ENCODE results near the gene SLC30A7.

SLC30A7 gene

GRCh38 chr1:100989306-100990077, 93.6 kb downstream of the SLC30A7 start:
- DNase-seq: no peak

DNA sequence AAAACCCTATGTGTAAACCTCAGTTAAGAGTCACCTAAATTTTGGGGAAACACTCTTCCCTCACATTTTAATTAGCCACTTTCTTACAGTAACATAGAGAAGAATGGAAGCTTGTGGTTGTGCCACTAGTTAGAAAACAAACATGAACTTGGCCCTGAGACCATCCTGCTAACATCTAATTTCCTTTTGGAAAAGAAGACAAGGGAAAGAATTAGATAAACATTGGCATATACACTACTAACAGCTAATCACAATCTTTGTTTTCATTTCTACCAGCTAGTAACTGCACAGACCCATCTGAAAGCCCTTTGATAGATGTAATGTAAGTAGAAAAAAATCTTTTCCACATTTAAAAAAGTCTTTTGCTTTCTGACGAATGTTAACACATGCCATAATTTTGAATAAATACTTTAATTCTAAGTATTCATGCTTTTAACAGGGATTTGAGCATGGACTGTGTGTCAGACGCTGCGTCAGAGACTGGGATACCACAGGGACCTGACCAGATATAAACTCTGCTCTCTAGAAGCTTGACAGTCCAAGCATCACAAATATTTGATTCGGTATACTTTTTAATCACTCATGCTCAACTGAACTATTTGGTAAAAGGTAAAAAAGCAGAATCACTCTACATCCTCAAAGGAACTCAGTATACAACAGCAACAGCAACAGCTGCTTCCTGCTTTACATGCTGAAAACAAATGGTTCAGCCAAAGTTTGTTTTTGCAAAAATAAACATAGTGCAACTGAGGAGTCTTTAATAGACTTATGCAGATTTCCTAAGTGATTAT, 99.5 kb downstream of the SLC30A7 start:
- no peak for DNase-seq

- no peak for DNase-seq
These were observed 102.5 kb downstream of the SLC30A7 start for GRCh38 chr1:100998426-100998825.

GRCh38 chr1:101000131-101000873, 104.4 kb downstream of the SLC30A7 start:
- no peak for DNase-seq

DNA sequence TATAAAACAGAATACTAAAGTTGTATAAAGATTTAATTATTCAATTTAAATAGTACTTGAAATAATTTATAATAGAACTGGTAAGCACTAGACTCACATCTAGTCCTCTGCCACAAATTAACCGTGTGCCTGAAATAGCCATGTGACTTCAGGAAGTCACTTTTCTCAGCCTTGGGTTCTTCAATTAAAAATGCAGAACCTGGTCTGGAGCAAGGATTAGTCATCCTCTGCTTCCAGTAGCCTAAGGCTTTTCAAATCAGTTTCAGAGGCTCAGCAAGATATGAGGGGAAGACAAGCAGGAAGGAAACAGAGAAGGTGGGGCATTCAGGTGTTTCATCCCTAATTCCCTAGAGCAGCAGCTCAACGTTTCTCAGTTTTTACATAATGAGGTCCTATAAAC, 106.7 kb downstream of the SLC30A7 start:
- no peak for DNase-seq

DNA sequence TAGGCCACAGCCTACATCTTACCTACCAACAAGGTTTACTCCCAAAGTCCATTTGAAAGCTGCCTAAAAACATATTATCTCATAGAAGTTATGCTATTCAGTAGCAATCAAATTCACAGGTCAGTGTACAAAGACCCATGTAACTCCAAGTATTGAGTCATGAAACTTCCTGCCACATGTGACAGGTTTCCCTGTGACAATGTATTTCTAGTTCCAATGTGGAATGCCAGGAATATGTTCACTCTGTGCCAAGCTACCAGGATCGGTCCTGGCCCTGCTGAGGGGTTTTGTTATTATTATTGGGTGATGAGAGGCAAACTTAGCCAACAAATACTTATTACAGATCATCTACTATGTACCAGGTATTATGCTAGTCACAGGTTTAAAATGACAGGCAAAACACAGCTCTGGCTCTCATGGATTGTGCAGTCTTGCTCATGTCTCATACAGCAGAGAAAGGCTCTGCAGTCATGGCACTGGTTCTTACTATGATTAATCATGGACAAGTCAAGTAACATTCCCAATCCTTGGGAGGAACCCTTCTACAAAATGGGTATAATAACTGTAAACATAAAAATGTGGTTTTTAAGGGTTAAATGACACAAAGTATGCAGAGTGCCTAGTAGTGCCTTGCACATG, 107.2 kb downstream of the SLC30A7 start:
- no peak for DNase-seq

GRCh38 chr1:101004061-101004460, 108.2 kb downstream of the SLC30A7 start:
- no peak for DNase-seq

DNA sequence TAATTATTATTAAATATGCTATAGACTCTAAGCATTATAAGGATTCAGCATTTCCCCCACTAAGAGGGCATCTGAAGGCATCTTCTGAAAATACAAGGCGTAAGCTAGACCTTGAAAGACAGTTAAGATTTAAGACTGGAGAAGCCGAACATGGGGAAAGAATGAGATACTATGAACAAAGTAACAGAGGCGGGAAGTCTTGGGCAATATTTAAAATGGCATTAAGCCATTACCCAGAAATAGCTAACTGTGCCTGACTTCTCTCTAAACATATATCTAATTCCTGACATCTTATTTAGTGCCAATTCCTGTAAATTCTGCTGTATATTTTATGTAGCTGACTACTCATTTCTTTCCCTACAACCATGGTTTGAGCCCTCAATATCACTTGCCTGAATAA, 108.8 kb downstream of the SLC30A7 start:
- DNase-seq: no peak

- no peak for DNase-seq
These were observed 109.3 kb downstream of the SLC30A7 start for GRCh38 chr1:101005183-101005582.

DNA sequence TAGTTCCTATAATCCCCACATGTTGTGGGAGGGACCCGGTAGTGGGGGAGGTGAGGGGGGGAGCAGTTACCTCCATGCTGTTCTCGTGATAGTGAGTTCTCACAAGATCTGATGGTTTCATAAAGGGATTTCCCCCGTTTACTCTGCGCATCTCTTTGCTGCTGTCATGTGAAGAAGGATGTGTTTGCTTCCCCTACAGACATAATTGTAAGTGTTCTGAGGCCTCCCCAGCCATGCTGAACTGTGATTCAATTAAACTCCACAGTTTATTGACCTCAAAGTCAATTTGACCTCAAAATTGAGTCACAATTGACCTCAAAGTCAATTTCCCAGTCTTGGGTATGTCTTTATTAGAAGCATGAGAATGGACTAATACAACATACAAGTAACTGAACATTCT, 110.0 kb downstream of the SLC30A7 start:
- no peak for DNase-seq

GRCh38 chr1:101006553-101006952, 110.7 kb downstream of the SLC30A7 start:
- no peak for DNase-seq

- no peak for DNase-seq
These were observed 112.4 kb downstream of the SLC30A7 start for GRCh38 chr1:101008229-101008834.

GRCh38 chr1:101013776-101014175, 117.9 kb downstream of the SLC30A7 start:
- DNase-seq: no peak

GRCh38 chr1:101017448-101017847, 121.6 kb downstream of the SLC30A7 start:
- no peak for DNase-seq

- no peak for DNase-seq
These were observed 126.4 kb downstream of the SLC30A7 start for GRCh38 chr1:101022294-101022693.

DNA sequence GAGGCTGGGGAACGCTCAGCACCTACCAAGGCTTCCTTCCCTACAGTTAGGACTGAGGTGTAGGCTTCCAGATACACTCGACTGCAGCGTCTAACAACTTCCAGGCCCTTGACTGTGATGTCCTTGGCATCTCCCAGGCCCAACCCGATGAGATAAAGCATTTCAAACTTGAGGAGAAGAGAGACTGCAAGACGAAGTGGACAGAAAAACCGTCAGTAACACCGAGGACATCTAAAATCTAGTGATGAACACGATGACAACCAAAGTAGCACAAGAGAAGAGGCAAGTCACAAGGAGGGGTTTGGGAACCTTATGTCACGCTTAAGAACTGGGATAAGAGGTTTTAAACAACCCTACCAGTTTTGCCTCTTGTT, 129.4 kb downstream of the SLC30A7 start:
- DNase-seq: no peak

DNA sequence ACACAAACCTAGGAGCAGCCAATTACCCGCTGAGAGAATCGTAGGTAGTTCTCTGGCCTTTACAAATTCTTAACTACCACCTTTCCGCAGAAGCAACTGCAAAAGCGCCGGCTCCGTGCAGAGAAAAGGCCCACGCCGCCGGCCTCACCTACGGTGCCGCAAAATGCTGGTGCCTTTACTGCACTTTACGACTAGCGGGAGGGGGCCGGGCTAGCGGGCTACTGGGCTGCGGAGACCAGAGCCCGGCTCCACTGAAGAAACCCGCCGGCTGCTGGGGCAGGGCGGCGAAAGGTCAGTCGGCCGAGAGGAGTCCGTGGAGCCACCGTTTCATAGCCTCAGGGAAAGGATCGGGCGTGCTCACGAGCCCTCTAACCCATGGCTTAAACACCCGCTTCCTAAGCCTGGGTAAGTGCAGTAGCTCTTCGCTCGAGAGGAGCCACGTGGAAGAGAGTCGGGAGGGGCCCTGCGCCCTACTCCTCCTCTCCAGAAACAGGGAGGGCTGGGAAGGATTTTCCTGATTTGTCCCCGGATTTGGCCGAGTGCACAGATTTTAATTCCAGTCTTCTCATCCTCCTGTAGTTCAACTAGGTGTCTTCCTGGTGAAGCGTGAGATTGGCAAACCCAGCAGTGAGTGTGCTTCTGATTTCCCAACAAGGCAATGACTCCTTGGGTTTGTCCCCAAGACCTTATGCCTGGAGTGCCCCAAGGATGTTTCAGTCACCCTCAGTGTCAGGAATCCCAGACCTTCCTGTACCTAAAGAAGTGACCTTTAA, 130.0 kb downstream of the SLC30A7 start, which contains the start of gene DPH5:
Gene DPH5, minus strand, starts transcription at position 128 of the 773 bp plus-strand sequence. CDS start 341 bp downstream, outside the sequence.
- DNase-seq: peak; percentile 88

DNA sequence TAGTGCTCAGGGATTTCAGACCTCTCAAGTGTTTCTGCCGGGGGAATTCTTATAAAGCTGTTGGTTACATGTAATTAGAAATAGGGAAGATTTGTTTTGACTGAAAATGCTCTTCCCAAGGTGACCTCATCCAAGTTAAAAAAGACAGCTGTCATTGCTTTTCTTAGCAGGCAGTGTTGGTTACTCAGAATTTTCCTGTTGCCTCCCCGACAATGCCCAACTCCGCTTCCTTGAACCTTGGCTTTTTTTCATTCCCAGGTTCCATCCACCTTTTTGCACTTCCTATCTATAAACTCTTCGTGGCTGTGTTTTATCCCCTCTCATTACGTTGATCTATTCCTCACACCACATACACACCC, 130.5 kb downstream of the SLC30A7 start:
- DNase-seq: no peak

- no peak for DNase-seq
These were observed 131.4 kb downstream of the SLC30A7 start for GRCh38 chr1:101027194-101027772.

- no peak for DNase-seq
These were observed 132.6 kb downstream of the SLC30A7 start for GRCh38 chr1:101028466-101028865.

- DNase-seq: no peak
These were observed 133.3 kb downstream of the SLC30A7 start for GRCh38 chr1:101029184-101029583.
